Fibroblast of lung (primary cell): Measurements from ENCODE around the gene USH2A. TPM values are rescaled to one million over a fixed set of nuclear protein-coding genes. Genes with fewer than 3 reads are reported as not detected.

Source experiments
- DNase-seq, 2 donors: peaks; one replicate each; pipeline versions ENCODE4 v3.0.0 to v3.0.0-alpha.2; 2010; ENCODE audit warnings: low read depth in 2 of 2
- H2AFZ ChIP-seq: 2 replicates; pipeline ENCODE4 v1.5.1; 2012; ENCODE audit warnings: low read length, control low read depth, inconsistent platforms
- H3K27ac ChIP-seq: 2 replicates; pipeline ENCODE4 v1.5.1; 2011; ENCODE audit warnings: low read length, control low read depth; ENCODE audit not compliant: insufficient read depth
- H3K27me3 ChIP-seq: 2 replicates; pipeline ENCODE4 v1.5.1; 2011; ENCODE audit warnings: mild to moderate bottlenecking, low read length; ENCODE audit not compliant: control insufficient read depth, insufficient read depth
- H3K36me3 ChIP-seq: 2 replicates; pipeline ENCODE4 v1.5.1; 2011; ENCODE audit warnings: low read length; ENCODE audit not compliant: control insufficient read depth, insufficient read depth
- H3K4me1 ChIP-seq: 2 replicates; pipeline ENCODE4 v1.5.1; 2011; ENCODE audit warnings: low read length; ENCODE audit not compliant: control insufficient read depth, insufficient read depth; ENCODE audit errors: extremely low read depth
- H3K4me2 ChIP-seq: 2 replicates; pipeline ENCODE4 v1.5.1; 2011; ENCODE audit warnings: low read length, control low read depth; ENCODE audit not compliant: insufficient read depth; ENCODE audit errors: extremely low read depth
- H3K4me3 ChIP-seq, 4 experiments: fragments of 200-600 bp in 1 of 4; sonication (generic) in 1 of 4; replicated peaks in 1 of 4; 2 replicates each; pipeline ENCODE4 v1.5.1; 2011 to 2016; ENCODE audit warnings: low read length in 4 of 4, low read depth in 3 of 4, mild to moderate bottlenecking in 3 of 4, control low read depth in 2 of 4, inconsistent platforms in 1 of 4, mixed read lengths in 1 of 4; ENCODE audit not compliant: insufficient read depth in 1 of 4; ENCODE audit errors: control extremely low read depth in 1 of 4
- H3K79me2 ChIP-seq: 2 replicates; pipeline ENCODE4 v1.5.1; 2012; ENCODE audit warnings: mild to moderate bottlenecking, low read length, inconsistent platforms; ENCODE audit not compliant: control insufficient read depth, insufficient read depth
- H3K9ac ChIP-seq: 2 replicates; pipeline ENCODE4 v1.5.1; 2011; ENCODE audit warnings: mild to moderate bottlenecking, low read length, control low read depth; ENCODE audit not compliant: insufficient read depth
- H3K9me3 ChIP-seq: 2 replicates; pipeline ENCODE4 v1.5.1; 2012; ENCODE audit warnings: low read depth, low read length; ENCODE audit not compliant: control insufficient read depth, insufficient read depth
- H4K20me1 ChIP-seq: 2 replicates; pipeline ENCODE4 v1.5.1; 2011; ENCODE audit warnings: low read length; ENCODE audit not compliant: control insufficient read depth, insufficient read depth; ENCODE audit errors: extremely low read depth
- CTCF ChIP-seq, 2 donors: IDR thresholded peaks in 1 of 2; conservative IDR thresholded peaks in 1 of 2; 1 replicate in 1 of 2; 2 replicates in 1 of 2; pipeline ENCODE4 v1.5.1; 2011 to 2012; ENCODE audit warnings: low read length in 2 of 2, control low read depth in 1 of 2, inconsistent platforms in 1 of 2, low read depth in 1 of 2, mild to moderate bottlenecking in 1 of 2
- EZH2 ChIP-seq: IDR thresholded peaks from 2 replicates; pipeline ENCODE4 v1.5.1; 2012; ENCODE audit warnings: low read length, control low read depth, mild to moderate bottlenecking; ENCODE audit errors: missing control alignments
- polyA plus RNA-seq, 2 donors: library from polyadenylated mRNA; depleted of rRNA in 1 of 2; stranded (reverse) in 1 of 2; unstranded in 1 of 2; fragments of >200 nt; gene quantifications; 2 replicates each; pipeline ENCODE4 v1.2.1, GENCODE V29; 2011 to 2012; ENCODE audit warnings: missing spikeins in 1 of 2
- total RNA-seq: library from RNA; depleted of rRNA; stranded (reverse); fragments of >200 nt; gene quantifications from 2 replicates; pipeline ENCODE4 v1.2.1, GENCODE V29; 2014

USH2A gene
- total and polyA plus RNA-seq, 2 donors (not counting 1 experiment from before 2014, with no cell fraction given) = under 0.01 to 0.01 TPM

GRCh38 chr1:215875712-215876111 is 547.5 kb downstream of the USH2A start:
- no peak for DNase-seq
- Histone ChIP-seq H2AFZ (no peak overlapping the region), H3K27ac (no peak overlapping the region), H3K4me1 (no peaks in the 10 kb centered on the region), H3K9ac (no peak overlapping the region), H4K20me1 (no peaks in the 10 kb centered on the region), H3K4me3 (no peak overlapping the region), H3K4me2 (no peak overlapping the region), H3K36me3 (no peaks in the 10 kb centered on the region), H3K9me3 (no peaks in the 10 kb centered on the region), H3K27me3 (no peaks in the 10 kb centered on the region), H3K79me2 (no peaks in the 10 kb centered on the region)
- TF ChIP-seq EZH2 = no peak
- no peak for TF ChIP-seq CTCF (conservative IDR thresholded peaks at IDR 0.05 in 1 of 2, IDR thresholded peaks at IDR 0.05 in 1 of 2; ENCODE audit: low read depth in 1 of 2, low read length in 2 of 2)

DNA sequence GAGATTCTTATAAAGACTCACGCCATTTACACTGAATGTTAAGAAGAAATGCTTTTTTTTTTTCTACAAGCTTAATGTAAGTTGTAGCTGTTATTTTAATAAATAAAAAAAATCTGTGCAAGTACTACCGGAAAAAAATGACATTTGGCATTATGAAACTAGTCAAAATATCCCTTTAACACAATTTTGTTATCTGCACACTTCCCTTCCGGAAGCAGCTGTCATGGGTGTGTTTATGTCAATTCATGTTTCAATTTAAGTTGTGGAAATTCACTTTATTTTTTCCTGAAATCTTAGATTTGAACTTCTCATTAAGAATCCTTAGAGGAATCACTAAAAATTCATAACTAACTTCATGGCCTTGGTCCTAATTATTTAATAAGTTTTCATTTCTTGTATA is 548.0 kb downstream of the USH2A start:
- TF ChIP-seq CTCF (conservative IDR thresholded peaks at IDR 0.05 in 1 of 2, IDR thresholded peaks at IDR 0.05 in 1 of 2; ENCODE audit: low read depth in 1 of 2, low read length in 2 of 2) (no peak), EZH2 (no peak)
- Histone ChIP-seq H3K36me3 (no peaks in the 10 kb centered on the region), H2AFZ (no peak overlapping the region), H3K27ac (no peak overlapping the region), H3K4me1 (no peaks in the 10 kb centered on the region), H3K4me2 (no peak overlapping the region), H3K9me3 (no peaks in the 10 kb centered on the region), H3K4me3 (no peak overlapping the region), H3K9ac (no peak overlapping the region), H3K27me3 (no peaks in the 10 kb centered on the region), H3K79me2 (no peaks in the 10 kb centered on the region), H4K20me1 (no peaks in the 10 kb centered on the region)
- no peak for DNase-seq

- no peaks in the 10 kb centered on the region for H3K27me3 ChIP-seq
- no peaks in the 10 kb centered on the region for H3K9me3 ChIP-seq
- no peaks in the 10 kb centered on the region for H3K36me3 ChIP-seq
- H4K20me1 ChIP-seq = no peaks in the 10 kb centered on the region
- no peak for DNase-seq
- H3K4me2 ChIP-seq = no peak overlapping the region
- no peak for TF ChIP-seq EZH2
- no peak for TF ChIP-seq CTCF (conservative IDR thresholded peaks at IDR 0.05 in 1 of 2, IDR thresholded peaks at IDR 0.05 in 1 of 2; ENCODE audit: low read depth in 1 of 2, low read length in 2 of 2)
- no peak overlapping the region for H3K9ac ChIP-seq
- H3K4me1 ChIP-seq = no peaks in the 10 kb centered on the region
- no peaks in the 10 kb centered on the region for H3K79me2 ChIP-seq
- H2AFZ ChIP-seq = no peak overlapping the region
- H3K4me3 ChIP-seq = no peak overlapping the region
- H3K27ac ChIP-seq = no peak overlapping the region
These were observed 550.6 kb downstream of the USH2A start for GRCh38 chr1:215872658-215873057.
